Thoracic aorta (tissue), 2 donors: ENCODE data around the gene TRIM29. TPM values are rescaled to one million over a fixed set of nuclear protein-coding genes. Genes with fewer than 3 reads are reported as not detected.

Experiments
- ATAC-seq: fragments of 150-250 bp; one replicate; pipeline ENCODE4 v1.8.0; 2017; ENCODE audit warnings: low read depth; ENCODE audit not compliant: insufficient number of reproducible peaks, low FRiP score
- DNase-seq: peaks from one replicate; pipeline ENCODE4 v3.0.0-alpha.2; 2020; ENCODE audit warnings: low spot score
- H3K27ac ChIP-seq, 2 donors: fragments of 200-600 bp; sonication (generic); 1 replicate in 1 of 2; 2 replicates in 1 of 2; pipeline ENCODE4 v1.5.1; 2016; ENCODE audit warnings: mild to moderate bottlenecking in 2 of 2, moderate library complexity in 2 of 2
- H3K27me3 ChIP-seq: fragments of 200-600 bp; sonication (generic); replicated peaks from 2 replicates; pipeline ENCODE4 v1.6.0; 2016; ENCODE audit warnings: mild to moderate bottlenecking; ENCODE audit not compliant: insufficient read depth
- H3K36me3 ChIP-seq: fragments of 200-600 bp; sonication (generic); one replicate; pipeline ENCODE4 v1.5.1; 2016
- H3K4me1 ChIP-seq, 2 donors: fragments of 200-600 bp; sonication (generic); 1 replicate in 1 of 2; 2 replicates in 1 of 2; pipeline versions ENCODE4 v1.5.1 to v1.6.0; 2016; ENCODE audit warnings: low read depth in 2 of 2, mild to moderate bottlenecking in 1 of 2; ENCODE audit not compliant: control insufficient read depth in 1 of 2
- H3K4me3 ChIP-seq: fragments of 200-600 bp; sonication (generic); 2 replicates; pipeline ENCODE4 v1.5.1; 2016; ENCODE audit warnings: mild to moderate bottlenecking
- H3K9me3 ChIP-seq: fragments of 200-600 bp; sonication (generic); 2 replicates; pipeline ENCODE4 v1.5.1; 2016
- total RNA-seq, 2 donors: library from RNA; depleted of rRNA; stranded (reverse); fragments of >200 nt; gene quantifications; one replicate each; pipeline versions ENCODE4 v1.1.0 to v1.2.3, GENCODE V29; 2016
- TF ChIP-seq, protein P1 (sequence below): fragments of 200-600 bp; sonication (generic); IDR thresholded peaks from one replicate; pipeline ENCODE4 v1.5.1; 2019; ENCODE audit warnings: antibody characterized with exemption

TRIM29 gene
- total RNA-seq, 2 donors from 2014 or later: 0.49 to 2.7 TPM

DNA sequence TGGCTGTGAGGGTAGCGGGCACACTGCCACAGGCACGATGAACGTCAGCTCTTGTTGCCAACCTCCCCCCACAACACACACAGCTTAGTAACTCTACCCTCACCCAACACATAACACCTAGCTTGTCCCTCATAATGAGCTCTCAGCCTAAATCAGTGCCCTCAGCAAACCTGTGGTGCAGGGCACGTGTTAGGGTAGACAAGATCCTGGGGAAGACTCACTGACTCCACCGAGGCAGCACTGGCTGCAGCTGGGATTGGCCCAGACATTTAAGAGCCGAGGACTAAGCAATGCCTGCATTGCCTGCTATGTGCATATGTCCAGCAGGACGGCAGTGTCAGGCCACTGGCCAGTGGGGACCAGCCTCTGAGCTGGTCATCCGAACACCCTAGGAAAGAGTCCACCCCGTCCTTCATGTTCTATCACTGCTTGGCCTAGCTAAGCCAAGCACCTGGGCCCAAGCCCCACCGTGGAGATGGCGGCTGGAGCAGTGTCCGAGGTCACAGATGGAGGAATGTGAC is 32.9 kb upstream of the TRIM29 start:
- Histone ChIP-seq H3K27ac (no peak overlapping the region), H3K27me3 (peaks cover 6% of the 10 kb centered on the region), H3K36me3 (no peaks in the 10 kb centered on the region), H3K4me3 (no peak overlapping the region), H3K9me3 (no peaks in the 10 kb centered on the region), H3K4me1 (peaks cover 3 to 22% of the 10 kb centered on the region in 2 donors)
- DNase-seq: no peak
- no peak for ATAC-seq
- TF ChIP-seq, protein P1, sequence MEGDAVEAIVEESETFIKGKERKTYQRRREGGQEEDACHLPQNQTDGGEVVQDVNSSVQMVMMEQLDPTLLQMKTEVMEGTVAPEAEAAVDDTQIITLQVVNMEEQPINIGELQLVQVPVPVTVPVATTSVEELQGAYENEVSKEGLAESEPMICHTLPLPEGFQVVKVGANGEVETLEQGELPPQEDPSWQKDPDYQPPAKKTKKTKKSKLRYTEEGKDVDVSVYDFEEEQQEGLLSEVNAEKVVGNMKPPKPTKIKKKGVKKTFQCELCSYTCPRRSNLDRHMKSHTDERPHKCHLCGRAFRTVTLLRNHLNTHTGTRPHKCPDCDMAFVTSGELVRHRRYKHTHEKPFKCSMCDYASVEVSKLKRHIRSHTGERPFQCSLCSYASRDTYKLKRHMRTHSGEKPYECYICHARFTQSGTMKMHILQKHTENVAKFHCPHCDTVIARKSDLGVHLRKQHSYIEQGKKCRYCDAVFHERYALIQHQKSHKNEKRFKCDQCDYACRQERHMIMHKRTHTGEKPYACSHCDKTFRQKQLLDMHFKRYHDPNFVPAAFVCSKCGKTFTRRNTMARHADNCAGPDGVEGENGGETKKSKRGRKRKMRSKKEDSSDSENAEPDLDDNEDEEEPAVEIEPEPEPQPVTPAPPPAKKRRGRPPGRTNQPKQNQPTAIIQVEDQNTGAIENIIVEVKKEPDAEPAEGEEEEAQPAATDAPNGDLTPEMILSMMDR: no peak

DNA sequence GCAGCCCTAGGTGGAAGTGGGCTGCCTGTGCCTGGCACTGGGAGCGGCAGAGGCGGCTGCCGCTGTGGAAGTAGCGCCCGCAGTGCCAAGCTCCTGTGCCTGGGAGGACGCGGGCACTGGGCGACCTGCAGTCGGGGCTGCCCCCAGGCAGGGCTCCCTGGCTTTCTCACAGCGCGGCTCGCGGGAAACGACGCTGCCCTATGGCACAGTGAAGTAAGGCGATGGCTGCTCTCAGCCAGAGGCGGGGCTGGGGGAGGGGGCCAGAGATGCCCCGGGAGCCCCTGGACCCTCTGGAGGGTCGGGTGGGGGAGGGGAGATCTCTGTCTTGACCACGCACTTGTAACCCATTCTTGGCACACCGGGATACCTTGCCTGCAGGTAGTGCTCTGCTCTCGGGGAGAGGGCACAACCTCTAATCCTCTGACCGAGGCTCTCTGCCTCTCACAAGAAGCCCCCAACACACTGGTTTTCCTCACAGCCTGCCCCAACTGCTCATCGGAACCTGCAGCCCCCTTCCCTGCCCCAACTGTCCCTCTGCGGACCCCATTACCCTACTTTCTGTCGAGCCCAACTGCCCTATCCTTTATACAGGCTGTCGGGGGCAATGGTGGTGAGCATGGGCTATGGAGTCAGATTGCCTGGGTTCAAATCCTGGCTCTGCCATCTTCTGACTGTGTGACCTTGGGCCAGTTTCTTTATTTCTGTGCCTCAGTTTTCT is 32.2 kb upstream of the TRIM29 start:
- Histone ChIP-seq H3K4me3 (peak overlapping the region; percentile 68), H3K36me3 (no peaks in the 10 kb centered on the region), H3K27me3 (peaks cover 6% of the 10 kb centered on the region), H3K9me3 (peaks cover 4% of the 10 kb centered on the region), H3K4me1 (peaks cover 3 to 22% of the 10 kb centered on the region in 2 donors), H3K27ac (no peak overlapping the region)
- TF ChIP-seq, protein P1: no peak
- no peak for DNase-seq
- no peak for ATAC-seq

DNA sequence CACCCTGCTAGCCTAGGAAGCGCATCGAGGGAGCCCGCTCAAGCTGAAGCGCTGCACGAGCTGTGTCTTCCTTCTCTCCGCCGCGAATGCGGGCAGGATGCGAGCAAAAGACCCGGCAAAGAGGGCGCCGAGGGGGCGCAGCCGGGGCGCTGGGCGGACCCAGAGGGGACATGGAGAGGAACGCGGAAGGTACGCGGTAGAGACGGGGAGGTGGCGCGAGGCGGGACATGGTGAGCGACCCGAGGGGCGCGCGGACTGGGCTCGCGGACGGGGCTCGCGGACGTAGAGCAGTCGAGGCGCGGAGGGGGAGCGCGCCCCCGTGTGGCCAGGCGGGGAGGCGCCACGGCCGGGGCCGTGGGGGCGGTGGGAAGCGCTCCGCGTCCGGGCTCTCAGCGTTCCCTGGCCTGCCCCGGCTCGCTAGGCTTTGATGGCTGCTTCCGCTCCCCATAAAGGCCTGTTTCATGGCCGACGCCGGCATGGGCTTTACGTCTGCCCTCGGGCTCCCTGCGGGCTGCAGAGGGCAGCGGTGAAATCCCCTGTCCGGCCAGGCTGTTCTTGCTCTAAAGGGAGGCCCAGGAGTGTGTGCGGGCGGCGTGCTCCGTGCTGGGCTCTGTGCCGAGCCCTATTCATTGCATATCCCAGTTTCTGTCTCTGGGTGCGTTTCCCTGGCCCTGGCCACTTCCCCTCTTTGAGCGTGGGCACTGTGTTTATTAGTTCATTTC is 31.2 kb upstream of the TRIM29 start:
- no peak for DNase-seq
- peaks cover 6% of the 10 kb centered on the region for H3K27me3 ChIP-seq
- H3K4me3 ChIP-seq: peak overlapping the region; percentile 68
- no peak overlapping the region for H3K27ac ChIP-seq
- no peak for ATAC-seq
- H3K36me3 ChIP-seq: no peaks in the 10 kb centered on the region
- TF ChIP-seq, protein P1: peak; percentile 90
- H3K4me1 ChIP-seq: peaks cover 3 to 22% of the 10 kb centered on the region in 2 donors
- H3K9me3 ChIP-seq: peaks cover 4% of the 10 kb centered on the region

DNA sequence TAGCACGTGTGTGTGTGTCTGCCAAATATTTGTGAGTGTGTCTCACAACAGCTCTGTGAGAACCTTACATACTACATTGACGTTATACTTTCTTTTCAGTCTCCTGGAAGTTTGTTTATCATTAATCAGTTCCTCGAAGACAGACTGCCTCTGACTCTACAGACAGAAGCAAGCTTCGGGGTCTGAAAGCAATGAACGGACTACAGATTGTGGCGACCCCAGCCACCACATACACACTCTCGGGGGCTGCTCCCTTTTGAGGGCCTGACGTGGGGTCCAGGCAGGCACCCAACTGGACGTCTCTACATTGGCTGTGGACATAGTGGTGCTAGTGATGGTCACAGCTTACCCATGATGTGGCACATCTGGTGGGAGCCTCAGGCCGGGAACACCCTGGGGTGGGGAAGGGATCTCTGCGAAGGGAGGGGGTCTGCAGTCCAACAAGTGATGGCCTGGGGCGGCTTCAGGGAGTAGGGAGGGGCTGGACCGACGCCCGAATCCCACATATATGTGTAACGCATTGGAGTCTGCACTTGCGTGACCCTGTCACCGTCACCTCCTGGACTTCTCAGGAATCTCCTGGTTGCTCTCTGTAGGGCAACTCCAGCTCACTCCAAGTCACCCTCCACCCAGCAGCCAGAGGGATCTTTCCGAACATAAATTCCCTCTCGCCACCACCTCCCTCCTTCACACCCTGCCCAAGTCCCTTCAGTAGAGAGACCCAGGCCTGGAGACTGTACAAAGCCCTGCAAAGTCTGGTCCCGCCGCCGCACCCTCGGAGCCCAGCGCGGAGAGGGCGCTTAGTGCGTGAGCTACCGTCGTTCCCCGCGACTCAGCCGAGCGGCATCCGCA is 30.4 kb upstream of the TRIM29 start:
- H3K36me3 ChIP-seq: no peaks in the 10 kb centered on the region
- ATAC-seq (no peak), DNase-seq (no peak)
- H3K4me1 ChIP-seq: peaks cover 3 to 22% of the 10 kb centered on the region in 2 donors
- peaks cover 4% of the 10 kb centered on the region for H3K9me3 ChIP-seq
- H3K27me3 ChIP-seq: peaks cover 6% of the 10 kb centered on the region
- H3K4me3 ChIP-seq: peak overlapping the region; percentile 68
- no peak overlapping the region for H3K27ac ChIP-seq
- TF ChIP-seq, protein P1: no peak
